HCT116 (cell line): ENCODE data around the gene CPT1B. TPM values are rescaled to one million over a fixed set of nuclear protein-coding genes. Genes with fewer than 3 reads are reported as not detected.

Source experiments
- ATAC-seq: fragments of 200-7000 bp; cut with Tn5 transposase; 2 replicates; pipeline ENCODE4 v1.9.1; 2020; ENCODE audit warnings: mild to moderate bottlenecking, moderate library complexity
- BruUV-seq: library from RNA; stranded (reverse); fragments of 400-500 nt; replicated peaks from 2 replicates; lab custom pipeline; 2021; lab: Mats Ljungman, UMichigan
- CTCF ChIA-PET: fragments of 300-600 bp; sonication (Branson Sonifier 250); formaldehyde crosslinking; loops from one replicate; lab custom pipeline; 2021; ENCODE audit warnings: antibody characterized with exemption; lab: Charles Lee
- POLR2A ChIA-PET: fragments of 300-600, 350-600 bp; sonication (Branson Sonifier 250); formaldehyde crosslinking; loops from one replicate; lab custom pipeline; 2021; ENCODE audit warnings: antibody characterized with exemption; lab: Charles Lee
- RAD21 ChIA-PET, 2 experiments: fragments of 300-600 bp; sonication (Branson Sonifier 250); formaldehyde crosslinking; loops; one replicate each; lab custom pipeline; 2023; ENCODE audit warnings: low total read pairs in 2 of 2; ENCODE audit not compliant: uncharacterized antibody in 2 of 2, unreplicated experiment in 2 of 2, low non-redundant PET in 1 of 2; lab: Charles Lee
- DNase-seq: peaks from one replicate; pipeline ENCODE4 v3.0.0-alpha.2; 2010; ENCODE audit warnings: low read depth, low spot score
- H2AFZ ChIP-seq: fragments of 200-600 bp; shearing (Covaris generic), sonication (generic); 2 replicates; pipeline ENCODE4 v1.6.1; 2017; ENCODE audit warnings: low read depth, mixed run types, mixed read lengths, antibody characterized with exemption, low read length; ENCODE audit not compliant: poor library complexity, severe bottlenecking
- H3K27ac ChIP-seq: 2 replicates; pipeline ENCODE4 v1.5.1; 2012; ENCODE audit warnings: low read depth, low read length
- H3K27me3 ChIP-seq: fragments of 200-600 bp; sonication (generic); 2 replicates; pipeline ENCODE4 v1.6.1; 2016; ENCODE audit warnings: mixed run types, low read length, mixed read lengths; ENCODE audit not compliant: insufficient read depth
- H3K36me3 ChIP-seq, 2 experiments: fragments of 200-500 bp in 1 of 2; fragments of 200-600 bp in 1 of 2; sonication (Bioruptor generic) in 1 of 2; sonication (generic) in 1 of 2; 2 replicates each; pipeline versions ENCODE4 v1.5.1 to v1.6.1; 2014 to 2016; ENCODE audit warnings: low read length in 2 of 2, inconsistent platforms in 1 of 2, mixed read lengths in 1 of 2, mixed run types in 1 of 2; ENCODE audit not compliant: insufficient read depth in 2 of 2, control insufficient read depth in 1 of 2
- H3K4me1 ChIP-seq, 2 experiments: fragments of 200-600 bp in 1 of 2; sonication (generic) in 1 of 2; 2 replicates each; pipeline versions ENCODE4 v1.5.1 to v1.6.1; 2012 to 2017; ENCODE audit warnings: low read length in 2 of 2, inconsistent platforms in 1 of 2, mild to moderate bottlenecking in 1 of 2, mixed read lengths in 1 of 2, mixed run types in 1 of 2, moderate library complexity in 1 of 2; ENCODE audit not compliant: insufficient read depth in 2 of 2, control insufficient read depth in 1 of 2
- H3K4me2 ChIP-seq: fragments of 200-600 bp; sonication (generic); 2 replicates; pipeline ENCODE4 v1.6.1; 2017; ENCODE audit warnings: mixed run types, low read length, mixed read lengths
- H3K4me3 ChIP-seq, 2 experiments: fragments of 200-600 bp in 1 of 2; sonication (generic) in 1 of 2; replicated peaks in 1 of 2; 2 replicates each; pipeline ENCODE4 v1.5.1; 2011 to 2016; ENCODE audit warnings: low read length in 2 of 2, control low read depth in 1 of 2, low read depth in 1 of 2, mild to moderate bottlenecking in 1 of 2, mixed read lengths in 1 of 2, mixed run types in 1 of 2
- H3K79me2 ChIP-seq: fragments of 200-600 bp; sonication (generic); 2 replicates; pipeline ENCODE4 v1.6.1; 2017; ENCODE audit warnings: mild to moderate bottlenecking, mixed run types, low read length, moderate library complexity, mixed read lengths; ENCODE audit not compliant: insufficient read depth
- H3K9ac ChIP-seq: fragments of 200-600 bp; sonication (generic); 2 replicates; pipeline ENCODE4 v1.6.1; 2016; ENCODE audit warnings: low read length, mixed read lengths
- H3K9me2 ChIP-seq: fragments of 200-600 bp; sonication (generic), shearing (Covaris generic); 2 replicates; pipeline ENCODE4 v1.6.1; 2017; ENCODE audit warnings: mixed run types, mild to moderate bottlenecking, moderate library complexity; ENCODE audit not compliant: insufficient read depth
- H3K9me3 ChIP-seq, 2 experiments: fragments of 200-500 bp in 1 of 2; fragments of 200-600 bp in 1 of 2; sonication (Bioruptor generic) in 1 of 2; sonication (generic) in 1 of 2; 2 replicates each; pipeline ENCODE4 v1.6.1; 2014 to 2017; ENCODE audit warnings: low read length in 2 of 2, mixed read lengths in 2 of 2, inconsistent platforms in 1 of 2, low read depth in 1 of 2, mild to moderate bottlenecking in 1 of 2, mixed run types in 1 of 2, moderate library complexity in 1 of 2; ENCODE audit not compliant: control insufficient read depth in 1 of 2, insufficient read depth in 1 of 2
- H4K20me1 ChIP-seq: fragments of 200-600 bp; sonication (generic), shearing (Covaris generic); 2 replicates; pipeline ENCODE4 v1.6.1; 2017; ENCODE audit warnings: mixed run types, mild to moderate bottlenecking, moderate library complexity; ENCODE audit not compliant: insufficient read depth
- EGR1 ChIP-seq: IDR thresholded peaks from 2 replicates; pipeline ENCODE4 v1.6.1; 2012; ENCODE audit warnings: low read depth
- EZH2 ChIP-seq: fragments of 200-600 bp; sonication (generic); IDR thresholded peaks from 2 replicates; pipeline ENCODE4 v1.6.1; 2017; ENCODE audit warnings: antibody characterized with exemption, mixed run types
- JUND ChIP-seq: IDR thresholded peaks from 2 replicates; pipeline ENCODE4 v1.6.1; 2012
- POLR2AphosphoS5 ChIP-seq: IDR thresholded peaks from 2 replicates; pipeline ENCODE4 v1.6.1; 2011; ENCODE audit warnings: mild to moderate bottlenecking, low read depth, low read length, moderate library complexity
- TCF7L2 ChIP-seq: IDR thresholded peaks from 2 replicates; pipeline ENCODE4 v1.7.0; 2011; ENCODE audit warnings: borderline replicate concordance, inconsistent platforms; ENCODE audit not compliant: insufficient read depth, insufficient read length; ENCODE audit errors: extremely low read depth
- ZFX ChIP-seq: fragments of 450-650 bp; IDR thresholded peaks from 2 replicates; pipeline ENCODE4 v1.6.1; 2017
- ZNF274 ChIP-seq: fragments of 200-500 bp; sonication (Bioruptor generic); IDR thresholded peaks from 2 replicates; pipeline ENCODE4 v1.6.1; 2014; ENCODE audit warnings: mild to moderate bottlenecking, low read depth, low read length, inconsistent platforms
- intact Hi-C: fragments of 100-400 bp; cut with micrococcal nuclease; formaldehyde crosslinking; loops from 2 replicates; pipeline ENCODE4 v1.10.0; 2022
- total RNA-seq: library from RNA; stranded (reverse); gene quantifications from one replicate; pipeline ENCODE4 v1.2.1, GENCODE V29; 2021; ENCODE audit not compliant: unreplicated experiment
- TF ChIP-seq, protein P1 (sequence below): IDR thresholded peaks from 2 replicates; pipeline ENCODE4 v1.6.1; 2012
- TF ChIP-seq, protein P2 (sequence below), 3 experiments: fragments of 200-600 bp in 1 of 3; sonication (generic) in 1 of 3; IDR thresholded peaks in 2 of 3; conservative IDR thresholded peaks in 1 of 3; 2 replicates each; pipeline ENCODE4 v1.5.1; 2012 to 2017; ENCODE audit warnings: low read depth in 2 of 3, low read length in 2 of 3, antibody characterized with exemption in 1 of 3, borderline replicate concordance in 1 of 3, control low read depth in 1 of 3, mild to moderate bottlenecking in 1 of 3, mixed read lengths in 1 of 3, mixed run types in 1 of 3, moderate library complexity in 1 of 3; ENCODE audit not compliant: insufficient read depth in 1 of 3

CPT1B gene
- total RNA-seq, 1 experiment from 2014 or later = 35.1 TPM

DNA sequence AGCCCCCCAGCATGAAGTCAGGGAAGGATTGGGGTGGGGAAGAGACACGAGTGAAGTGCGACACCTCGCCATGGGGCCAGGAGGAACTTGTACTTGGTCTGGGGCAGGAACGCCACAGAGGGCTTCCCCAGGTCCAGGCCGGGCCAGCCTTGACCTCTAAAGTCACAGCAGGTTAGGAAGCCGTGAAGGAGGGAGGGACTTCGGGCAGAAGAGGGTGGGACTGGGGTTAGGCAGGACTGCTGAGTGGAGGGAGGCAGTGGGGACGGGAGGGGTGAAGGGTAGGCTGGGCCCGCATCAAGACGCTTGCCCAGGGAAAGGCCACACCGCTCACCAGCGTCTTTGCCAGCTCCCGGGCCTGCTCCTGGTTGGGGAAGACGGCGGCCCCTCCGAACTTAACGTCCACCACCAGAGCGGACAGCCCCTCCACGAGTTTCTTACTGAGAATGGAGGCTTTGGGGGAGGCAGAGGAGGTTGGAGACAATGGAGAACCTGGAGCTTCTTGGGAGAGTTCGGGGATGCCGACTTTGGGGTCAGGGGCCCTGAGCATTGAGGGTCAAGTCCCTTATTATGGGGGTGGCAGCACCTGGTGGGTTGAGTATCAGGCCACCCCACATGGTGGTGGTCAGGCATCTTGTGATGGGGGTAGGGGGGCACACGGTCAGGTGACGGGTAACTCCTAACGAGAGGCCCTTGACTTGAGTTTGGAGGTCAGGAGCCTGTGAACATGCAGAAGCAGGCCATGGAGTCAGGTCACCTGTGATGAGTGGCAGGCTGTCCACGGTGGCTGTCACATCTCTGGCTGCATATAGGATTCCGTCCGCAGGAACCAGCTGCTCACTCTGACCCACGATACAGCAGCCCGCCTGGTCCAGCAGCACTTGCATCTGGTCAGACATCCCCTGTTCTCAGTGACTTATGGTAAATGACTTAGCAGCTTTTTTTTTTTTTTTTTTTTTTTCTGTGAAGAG lies 51.1 kb downstream of the CPT1B start (continued):
- TF ChIP-seq ZNF274 (no peak), EZH2 (no peak), POLR2AphosphoS5 (peak; percentile 62)

DNA sequence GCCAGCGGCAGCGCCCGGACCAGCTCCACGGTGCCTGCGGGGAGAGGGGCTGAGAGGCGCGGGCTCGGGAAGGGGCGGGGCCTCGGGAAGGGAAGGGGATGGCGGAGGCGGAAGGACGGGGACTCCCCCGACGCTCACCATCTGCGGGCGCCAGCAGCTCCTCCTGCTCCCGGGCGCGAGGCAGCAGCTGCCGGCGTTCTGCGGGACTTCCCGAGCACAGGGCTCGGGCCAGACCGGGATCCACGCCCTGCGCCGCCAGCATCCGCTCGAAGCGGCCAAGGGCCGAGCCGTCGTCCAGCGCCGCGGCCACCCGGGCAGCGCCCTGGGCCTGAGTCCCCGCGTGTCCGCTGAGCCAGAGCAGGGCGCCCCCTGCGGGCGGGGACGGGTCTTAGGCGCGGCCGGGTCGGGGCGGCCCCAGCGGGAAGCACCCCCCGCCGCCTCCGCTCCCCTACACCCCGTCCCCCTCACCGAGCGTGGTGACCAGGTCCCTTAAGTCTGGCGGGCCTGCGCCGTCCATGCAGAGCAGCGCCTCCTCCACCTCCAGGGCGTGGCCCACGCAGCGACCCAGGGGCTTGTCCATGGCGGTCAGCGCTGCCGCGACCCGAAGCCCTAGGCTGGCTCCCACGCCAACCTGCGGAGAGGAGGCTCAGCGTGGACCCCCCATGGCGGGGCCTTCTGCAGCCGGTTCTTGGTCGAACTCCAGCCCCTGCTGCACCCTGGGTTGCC lies 52.0 kb downstream of the CPT1B start:
- ATAC-seq = peak; percentile 39
- Histone ChIP-seq H3K4me3 (peak overlapping the region; percentile 78 to 85), H3K9me3 (no peaks in the 10 kb centered on the region), H2AFZ (no peak overlapping the region), H3K36me3 (peaks cover 0 to 11% of the 10 kb centered on the region in 2 experiments; a peak in 2 of 4 replicates), H3K9me2 (no peaks in the 10 kb centered on the region), H3K27me3 (no peaks in the 10 kb centered on the region), H3K4me1 (peaks cover 13 to 71% of the 10 kb centered on the region in 2 experiments; a peak in 3 of 4 replicates), H3K4me2 (peak overlapping the region; percentile 99), H3K9ac (peak overlapping the region; percentile 93), H4K20me1 (no peaks in the 10 kb centered on the region), H3K79me2 (peaks cover 30% of the 10 kb centered on the region), H3K27ac (peak overlapping the region; percentile 100)
- no TSS peak for BruUV-seq
- CTCF ChIA-PET = interaction anchor here (0.7 to 1.7 kb wide), 19 partner anchors 12 to 377 kb away, joined by 3 to 21 read pairs (median 5); partner anchors contain the start of genes ARSA, HDAC10, KLHDC7B and LMF2
- no peak for DNase-seq
- TF ChIP-seq EGR1 = no peak
- TF ChIP-seq, protein P1, sequence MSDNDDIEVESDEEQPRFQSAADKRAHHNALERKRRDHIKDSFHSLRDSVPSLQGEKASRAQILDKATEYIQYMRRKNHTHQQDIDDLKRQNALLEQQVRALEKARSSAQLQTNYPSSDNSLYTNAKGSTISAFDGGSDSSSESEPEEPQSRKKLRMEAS = no peak
- TF ChIP-seq, protein P2, sequence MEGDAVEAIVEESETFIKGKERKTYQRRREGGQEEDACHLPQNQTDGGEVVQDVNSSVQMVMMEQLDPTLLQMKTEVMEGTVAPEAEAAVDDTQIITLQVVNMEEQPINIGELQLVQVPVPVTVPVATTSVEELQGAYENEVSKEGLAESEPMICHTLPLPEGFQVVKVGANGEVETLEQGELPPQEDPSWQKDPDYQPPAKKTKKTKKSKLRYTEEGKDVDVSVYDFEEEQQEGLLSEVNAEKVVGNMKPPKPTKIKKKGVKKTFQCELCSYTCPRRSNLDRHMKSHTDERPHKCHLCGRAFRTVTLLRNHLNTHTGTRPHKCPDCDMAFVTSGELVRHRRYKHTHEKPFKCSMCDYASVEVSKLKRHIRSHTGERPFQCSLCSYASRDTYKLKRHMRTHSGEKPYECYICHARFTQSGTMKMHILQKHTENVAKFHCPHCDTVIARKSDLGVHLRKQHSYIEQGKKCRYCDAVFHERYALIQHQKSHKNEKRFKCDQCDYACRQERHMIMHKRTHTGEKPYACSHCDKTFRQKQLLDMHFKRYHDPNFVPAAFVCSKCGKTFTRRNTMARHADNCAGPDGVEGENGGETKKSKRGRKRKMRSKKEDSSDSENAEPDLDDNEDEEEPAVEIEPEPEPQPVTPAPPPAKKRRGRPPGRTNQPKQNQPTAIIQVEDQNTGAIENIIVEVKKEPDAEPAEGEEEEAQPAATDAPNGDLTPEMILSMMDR (IDR thresholded peaks at IDR 0.05 in 2 of 3, conservative IDR thresholded peaks at IDR 0.05 in 1 of 3; ENCODE audit: borderline replicate concordance in 1 of 3, insufficient read depth in 1 of 3, low read depth in 2 of 3, low read length in 2 of 3) = peak in 1 of 3 experiments; percentile 57; a peak in 3 of 6 replicates
- TF ChIP-seq JUND = no peak
- TF ChIP-seq ZFX = peak; percentile 51
- peak; percentile 51 for TF ChIP-seq POLR2AphosphoS5
- no peak for TF ChIP-seq TCF7L2
- POLR2A ChIA-PET = interaction anchor here (0.9 to 2.1 kb wide), 7 partner anchors 10 to 94 kb away, joined by 3 to 20 read pairs (median 5); partner anchors contain the start of genes CHKB, LMF2, NCAPH2 and SYCE3
- intact Hi-C loops = no loop called here
- RAD21 ChIA-PET = interaction anchor here (0.8 to 2.2 kb wide), 4 partner anchors 18 to 126 kb away, joined by 4 to 8 read pairs (median 6); partner anchors contain the start of genes LMF2 (in 2 of the 2), NCAPH2 (in 1 of the 2) and SYCE3 (in 1 of the 2)
